ENCODE results near the gene ZNF438. TPM values are rescaled to one million over a fixed set of nuclear protein-coding genes. Genes with fewer than 3 reads are reported as not detected.

Gene ZNF438
- total and polyA plus RNA-seq, 2 of the 13 experiments (the other 11 are each of a cell fraction or from before 2014, with no cell fraction given), result 0.75 to 0.83 TPM

- ATAC-seq, result no peak
- no peaks in the 10 kb centered on the region for H4K20me1 ChIP-seq (ENCODE audit: insufficient read depth, low read length)
- no peak for DNase-seq (ENCODE audit: low spot score)
- no peak for FAIRE-seq
- no peak overlapping the region; the same call in 1 of the 2 replicates for H3K4me2 ChIP-seq (ENCODE audit: low read depth, low read length)
- H3K4me1 ChIP-seq (ENCODE audit: insufficient read depth, low read length), result peaks cover 24% of the 10 kb centered on the region
- H2AFZ ChIP-seq (ENCODE audit: low read length), result no peak overlapping the region
- BruUV-seq (replicated peaks), result no TSS peak
- no peak overlapping the region for H3K9ac ChIP-seq (ENCODE audit: insufficient read depth, low read depth, low read length)
- no peak overlapping the region for H3K4me3 ChIP-seq (replicated peaks in 1 of 3; ENCODE audit: insufficient read depth in 1 of 3, low read depth in 2 of 3, low read length in 3 of 3)
- no peaks in the 10 kb centered on the region for H3K9me3 ChIP-seq (ENCODE audit: low read length)
- in situ Hi-C loops (cut with HindIII; ENCODE audit: extremely low pct_ligation_motif_present, low pct_unique_long_range_greater_than_20kb), result no loop called here
- TF ChIP-seq, protein P1, sequence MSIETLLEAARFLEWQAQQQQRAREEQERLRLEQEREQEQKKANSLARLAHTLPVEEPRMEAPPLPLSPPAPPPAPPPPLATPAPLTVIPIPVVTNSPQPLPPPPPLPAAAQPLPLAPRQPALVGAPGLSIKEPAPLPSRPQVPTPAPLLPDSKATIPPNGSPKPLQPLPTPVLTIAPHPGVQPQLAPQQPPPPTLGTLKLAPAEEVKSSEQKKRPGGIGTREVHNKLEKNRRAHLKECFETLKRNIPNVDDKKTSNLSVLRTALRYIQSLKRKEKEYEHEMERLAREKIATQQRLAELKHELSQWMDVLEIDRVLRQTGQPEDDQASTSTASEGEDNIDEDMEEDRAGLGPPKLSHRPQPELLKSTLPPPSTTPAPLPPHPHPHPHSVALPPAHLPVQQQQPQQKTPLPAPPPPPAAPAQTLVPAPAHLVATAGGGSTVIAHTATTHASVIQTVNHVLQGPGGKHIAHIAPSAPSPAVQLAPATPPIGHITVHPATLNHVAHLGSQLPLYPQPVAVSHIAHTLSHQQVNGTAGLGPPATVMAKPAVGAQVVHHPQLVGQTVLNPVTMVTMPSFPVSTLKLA (IDR thresholded peaks at IDR 0.05), result no peak
- TF ChIP-seq, protein P2, sequence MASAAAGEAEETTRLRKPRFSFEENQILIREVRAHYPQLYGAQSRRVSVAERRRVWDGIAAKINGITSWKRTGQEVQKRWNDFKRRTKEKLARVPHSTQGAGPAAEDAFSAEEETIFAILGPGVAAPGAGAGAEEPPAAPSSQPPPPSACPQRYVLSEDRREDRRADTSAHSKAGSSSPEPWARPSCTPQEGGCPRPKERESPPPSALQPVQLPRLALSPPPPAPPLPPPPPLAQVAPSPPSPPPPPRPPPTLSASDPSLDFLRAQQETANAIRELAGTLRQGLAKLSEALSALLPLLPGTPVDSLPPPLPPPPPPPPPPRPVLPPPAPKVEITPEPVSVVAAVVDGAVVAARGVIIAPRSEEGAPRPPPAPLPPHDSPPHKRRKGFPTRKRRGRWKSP (CRISPR knock-in tag; IDR thresholded peaks at IDR 0.05), result no peak
- TF ChIP-seq ZFP1 (CRISPR knock-in tag; IDR thresholded peaks at IDR 0.05) (no peak), IKZF4 (CRISPR knock-in tag; IDR thresholded peaks at IDR 0.05; ENCODE audit: borderline replicate concordance, low read depth, not compliant biosample characterization) (no peak), ZNF704 (CRISPR knock-in tag; IDR thresholded peaks at IDR 0.05; ENCODE audit: borderline replicate concordance) (no peak), ZNF839 (CRISPR knock-in tag; IDR thresholded peaks at IDR 0.05; ENCODE audit: borderline replicate concordance) (no peak), PITX1 (CRISPR knock-in tag; IDR thresholded peaks at IDR 0.05) (no peak), MEIS1 (CRISPR knock-in tag; IDR thresholded peaks at IDR 0.05; ENCODE audit: borderline replicate concordance) (no peak), ZNF367 (CRISPR knock-in tag; IDR thresholded peaks at IDR 0.05; ENCODE audit: borderline replicate concordance) (no peak), GTF2F1 (IDR thresholded peaks at IDR 0.05; ENCODE audit: low read length) (no peak), SP4 (CRISPR knock-in tag; IDR thresholded peaks at IDR 0.05) (no peak), POLR2G (IDR thresholded peaks at IDR 0.05; ENCODE audit: low read depth, low read length) (no peak), ZKSCAN5 (CRISPR knock-in tag; IDR thresholded peaks at IDR 0.05) (no peak), MATR3 (CRISPR knock-in tag; IDR thresholded peaks at IDR 0.05) (no peak), ZNF296 (CRISPR knock-in tag; conservative IDR thresholded peaks at IDR 0.05) (no peak), KMT2B (CRISPR knock-in tag; IDR thresholded peaks at IDR 0.05) (no peak)
- TF ChIP-seq, protein P3, sequence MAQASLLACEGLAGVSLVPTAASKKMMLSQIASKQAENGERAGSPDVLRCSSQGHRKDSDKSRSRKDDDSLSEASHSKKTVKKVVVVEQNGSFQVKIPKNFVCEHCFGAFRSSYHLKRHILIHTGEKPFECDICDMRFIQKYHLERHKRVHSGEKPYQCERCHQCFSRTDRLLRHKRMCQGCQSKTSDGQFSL (CRISPR knock-in tag; IDR thresholded peaks at IDR 0.05), result no peak
- CTCF ChIA-PET (ENCODE audit: low intra/inter-chr PET ratio, low total read pairs), result no interaction called here
- peaks cover 0 to 5% of the 10 kb centered on the region in 2 experiments; a peak in 1 of 5 replicates for H3K27me3 ChIP-seq (ENCODE audit: control insufficient read depth in 1 of 2, insufficient read depth in 2 of 2, low read length in 2 of 2)
- POLR2A ChIA-PET, result no interaction called here
- H3K79me2 ChIP-seq (ENCODE audit: insufficient read depth, low read length), result no peaks in the 10 kb centered on the region
- no peak overlapping the region for H3K27ac ChIP-seq (ENCODE audit: extremely low read length, insufficient read depth, low read length)
- 28% methylated on average over 2 of the region's 2 CpGs for WGBS (ENCODE audit: low lambda C conversion rate)
- intact Hi-C loops (cut with micrococcal nuclease; ENCODE audit: unreplicated experiment), result no loop called here
- no peaks in the 10 kb centered on the region for H3K36me3 ChIP-seq (replicated peaks in 1 of 2; ENCODE audit: control insufficient read depth in 1 of 2, insufficient read depth in 2 of 2, low read length in 2 of 2)
Measured at GRCh38 chr10:31034098-31034909, 2.6 kb upstream of the ZNF438 start.

Measured in HepG2 (cell line).